PC-9 (cell line): Measurements from ENCODE around the gene CDK11A.

Experiments used
- CTCF ChIP-seq: fragments of 200-600 bp; sonication (generic); conservative IDR thresholded peaks from 2 replicates; pipeline ENCODE4 v1.6.1; 2017; ENCODE audit warnings: mixed run types, antibody characterized with exemption, mild to moderate bottlenecking, moderate library complexity
- EZH2 ChIP-seq: fragments of 200-600 bp; sonication (generic); IDR thresholded peaks from 2 replicates; pipeline ENCODE4 v1.8.0; 2017; ENCODE audit warnings: antibody characterized with exemption, low read depth

- TF ChIP-seq CTCF (no peak), EZH2 (no peak)
Measured at GRCh38 chr1:1768249-1768992, 44.3 kb upstream of the CDK11A start.
